TTC549 (cell line): ENCODE results near the gene SERPINH1.
A peak's percentile ranks its signal among the peaks of the same experiment; 100 is the strongest.

Experiments
- FAIRE-seq: peaks from 2 replicates; lab custom pipeline; 2012; peaks lifted over from hg19 to GRCh38; lab: Jason Lieb, UNC

SERPINH1 gene

GRCh38 chr11:75555079-75555811 is 6.8 kb upstream of the SERPINH1 start:
- no peak for FAIRE-seq

- FAIRE-seq: no peak
Measured at GRCh38 chr11:75556275-75556674, 5.8 kb upstream of the SERPINH1 start.

GRCh38 chr11:75557666-75558494 is 4.2 kb upstream of the SERPINH1 start:
- FAIRE-seq: peak; percentile 26

DNA sequence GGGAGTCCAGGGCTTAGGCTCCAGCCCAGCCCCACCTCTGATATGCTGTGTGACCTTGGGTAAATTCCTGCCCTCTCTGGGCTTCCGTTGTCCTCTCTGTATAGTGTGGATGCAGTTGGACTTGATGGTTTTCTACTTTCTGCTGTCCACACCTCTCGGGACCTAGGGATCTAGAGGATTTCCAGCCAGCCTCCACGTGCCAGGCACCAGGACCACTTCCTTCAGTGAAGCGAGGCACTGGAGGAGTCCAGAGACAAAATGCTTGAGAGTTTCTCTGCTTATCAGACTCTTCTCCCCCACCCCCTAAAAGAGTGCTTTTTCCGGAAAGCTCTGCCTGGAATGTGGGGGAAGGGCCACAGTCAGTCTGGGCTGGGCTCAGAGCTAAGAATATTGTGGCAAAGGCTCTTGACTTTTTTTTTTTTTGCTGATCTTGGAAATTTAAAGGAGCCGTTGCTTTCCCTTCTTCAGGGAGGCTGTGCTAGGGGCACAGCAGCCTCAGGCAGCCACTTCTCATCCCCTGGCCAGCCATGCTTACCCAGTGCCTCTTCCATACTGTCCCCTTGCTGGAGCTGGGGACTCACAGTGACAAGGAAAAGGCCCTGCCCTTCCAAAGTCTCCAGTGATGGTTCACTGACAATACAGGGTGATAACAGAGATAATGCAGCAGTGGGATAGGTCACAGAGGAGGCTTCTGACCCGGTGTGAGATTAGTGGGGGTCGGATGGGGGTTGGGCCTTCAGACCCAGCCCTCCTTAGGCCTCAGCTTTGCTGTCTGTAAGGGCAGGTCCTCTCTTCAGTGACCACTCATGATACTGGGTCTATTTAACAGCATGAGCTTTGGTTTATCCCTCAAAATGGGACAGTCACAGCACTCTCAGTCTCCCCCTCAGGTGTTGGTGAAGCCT is 2.9 kb upstream of the SERPINH1 start:
- peak; percentile 94 for FAIRE-seq

DNA sequence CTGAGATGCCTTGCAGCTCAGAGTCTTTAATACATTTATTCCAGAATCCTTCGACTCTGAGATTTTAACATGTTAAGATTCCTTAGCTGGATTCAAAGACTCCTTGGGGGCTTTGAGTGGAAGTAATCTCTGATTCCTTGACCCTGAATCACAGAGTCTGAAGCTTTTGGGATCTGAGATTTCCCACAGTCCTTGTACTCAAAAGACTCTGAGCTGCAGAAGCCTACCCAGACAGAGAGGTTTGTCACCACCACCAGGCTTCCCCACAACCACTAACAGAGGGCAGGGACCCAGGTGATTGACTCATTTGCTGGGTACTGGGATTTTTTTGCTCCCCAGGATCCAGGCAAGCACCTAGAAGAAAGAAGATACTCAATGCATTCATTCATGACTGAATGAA is 1.4 kb upstream of the SERPINH1 start:
- no peak for FAIRE-seq

DNA sequence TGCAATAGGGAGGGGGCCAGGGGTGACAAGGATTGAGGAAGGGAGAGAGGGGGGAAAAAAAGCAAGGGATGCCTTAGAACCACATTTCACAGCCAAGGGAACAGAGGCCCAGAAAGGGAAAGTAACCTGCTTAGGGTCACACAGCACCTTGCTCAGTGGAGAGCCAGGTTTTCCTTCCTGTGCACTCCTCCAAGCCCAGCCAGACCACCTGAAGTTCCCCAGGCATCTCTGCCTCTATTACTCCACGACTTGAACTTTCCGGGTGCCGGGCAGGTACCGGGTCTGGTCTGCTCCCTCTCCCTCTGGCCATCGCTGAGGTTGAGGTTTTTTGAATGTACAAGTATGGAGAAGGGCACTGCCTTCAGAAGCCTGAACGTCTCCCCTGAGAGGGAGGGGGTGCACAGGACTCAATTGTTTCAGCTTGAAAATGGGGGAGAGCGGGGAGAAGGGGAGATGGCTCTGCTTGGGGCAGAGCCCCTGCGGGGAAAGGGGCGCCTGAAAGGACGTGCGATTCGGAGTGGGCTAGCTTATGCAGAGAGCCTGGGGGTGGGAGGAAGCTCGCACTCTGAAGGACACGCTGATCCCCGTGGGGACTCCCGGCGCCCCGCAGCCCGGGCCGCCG is 516 bp upstream of the SERPINH1 start:
- FAIRE-seq: no peak

DNA sequence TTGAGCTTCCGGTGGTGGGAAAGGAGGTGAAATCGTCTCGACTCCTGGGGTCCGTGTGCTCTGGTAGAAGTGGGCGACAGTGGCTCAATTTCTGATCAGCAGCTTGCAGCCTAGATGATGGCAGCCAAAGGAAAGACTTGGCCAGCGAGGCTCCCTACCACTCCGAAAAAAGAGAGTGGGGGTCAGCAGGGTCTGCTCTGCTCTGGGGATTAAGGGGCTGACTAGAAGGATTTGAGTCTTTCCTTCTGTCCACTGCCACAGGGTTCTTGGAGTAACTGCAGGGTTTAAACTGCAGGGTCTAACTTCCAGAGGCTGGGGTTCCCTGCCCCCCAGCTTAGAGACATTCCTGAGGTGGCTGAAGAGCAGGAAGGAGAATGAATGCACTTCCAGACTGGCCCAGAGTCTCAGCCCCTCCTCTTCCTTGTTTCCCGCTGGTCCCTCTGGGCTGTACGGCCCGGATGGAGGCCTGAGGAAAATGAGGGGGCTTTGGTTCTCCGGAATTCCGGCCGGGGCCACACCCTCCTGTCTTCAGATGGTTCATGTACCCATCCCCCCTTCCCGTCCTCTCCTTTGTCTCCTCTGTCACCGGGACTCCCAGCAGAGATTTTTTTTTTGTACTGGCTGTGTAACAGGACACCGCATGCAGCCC is 907 bp downstream of the SERPINH1 start:
- FAIRE-seq: no peak

GRCh38 chr11:75563501-75563977 is 1.5 kb downstream of the SERPINH1 start:
- FAIRE-seq: no peak

GRCh38 chr11:75563978-75564552 is 2.0 kb downstream of the SERPINH1 start:
- no peak for FAIRE-seq

DNA sequence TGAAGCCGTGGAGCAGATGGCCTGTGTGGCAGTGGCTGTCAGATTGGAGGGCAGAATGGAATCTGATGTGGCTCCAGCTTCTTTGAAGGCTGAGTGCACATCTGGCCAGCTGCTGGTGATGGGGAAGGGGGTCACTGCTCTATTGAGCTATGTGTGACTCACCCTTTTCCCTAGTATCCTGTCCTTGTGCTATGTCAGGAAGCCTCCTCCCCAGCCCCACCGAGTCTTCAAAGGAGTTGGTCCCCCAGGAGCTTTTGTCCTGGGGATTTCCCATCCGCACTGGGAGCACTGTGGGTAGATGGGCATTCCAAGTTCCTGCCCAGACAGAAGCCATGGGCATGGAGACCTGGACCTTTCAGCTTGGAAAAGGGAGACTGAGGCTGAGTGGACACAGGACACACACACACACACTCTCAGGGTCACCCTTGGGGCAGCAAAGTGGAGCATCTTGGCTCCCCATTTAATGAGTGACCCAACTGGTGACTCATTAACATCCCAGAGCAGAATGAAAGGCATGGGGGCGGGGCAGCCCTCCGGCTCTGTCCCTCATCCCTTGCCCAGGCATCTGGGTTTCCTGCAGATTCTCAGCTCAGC is 3.3 kb downstream of the SERPINH1 start:
- no peak for FAIRE-seq

DNA sequence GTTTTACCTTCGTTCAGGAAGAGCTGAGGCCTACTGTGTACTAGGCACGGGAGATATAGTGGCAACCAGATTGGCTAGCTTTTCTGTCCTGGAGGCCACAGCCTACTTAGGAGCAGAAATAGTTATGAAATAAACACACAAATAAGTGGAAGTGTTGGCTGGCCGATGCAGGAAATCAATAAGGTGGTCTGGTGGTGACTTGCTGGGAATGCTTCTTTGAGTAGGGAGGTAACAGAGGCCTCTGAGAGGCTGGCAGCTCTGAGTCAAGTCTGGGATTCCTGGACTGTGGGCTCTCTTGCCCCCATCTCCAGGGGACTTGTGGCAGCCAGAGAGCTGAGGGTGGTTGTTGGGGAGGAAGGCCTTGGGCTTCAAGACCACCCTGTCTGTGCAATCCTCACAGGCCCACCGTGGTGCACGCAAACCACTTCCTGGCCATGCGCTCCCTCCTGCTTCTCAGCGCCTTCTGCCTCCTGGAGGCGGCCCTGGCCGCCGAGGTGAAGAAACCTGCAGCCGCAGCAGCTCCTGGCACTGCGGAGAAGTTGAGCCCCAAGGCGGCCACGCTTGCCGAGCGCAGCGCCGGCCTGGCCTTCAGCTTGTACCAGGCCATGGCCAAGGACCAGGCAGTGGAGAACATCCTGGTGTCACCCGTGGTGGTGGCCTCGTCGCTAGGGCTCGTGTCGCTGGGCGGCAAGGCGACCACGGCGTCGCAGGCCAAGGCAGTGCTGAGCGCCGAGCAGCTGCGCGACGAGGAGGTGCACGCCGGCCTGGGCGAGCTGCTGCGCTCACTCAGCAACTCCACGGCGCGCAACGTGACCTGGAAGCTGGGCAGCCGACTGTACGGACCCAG is 4.1 kb downstream of the SERPINH1 start:
- FAIRE-seq: no peak

DNA sequence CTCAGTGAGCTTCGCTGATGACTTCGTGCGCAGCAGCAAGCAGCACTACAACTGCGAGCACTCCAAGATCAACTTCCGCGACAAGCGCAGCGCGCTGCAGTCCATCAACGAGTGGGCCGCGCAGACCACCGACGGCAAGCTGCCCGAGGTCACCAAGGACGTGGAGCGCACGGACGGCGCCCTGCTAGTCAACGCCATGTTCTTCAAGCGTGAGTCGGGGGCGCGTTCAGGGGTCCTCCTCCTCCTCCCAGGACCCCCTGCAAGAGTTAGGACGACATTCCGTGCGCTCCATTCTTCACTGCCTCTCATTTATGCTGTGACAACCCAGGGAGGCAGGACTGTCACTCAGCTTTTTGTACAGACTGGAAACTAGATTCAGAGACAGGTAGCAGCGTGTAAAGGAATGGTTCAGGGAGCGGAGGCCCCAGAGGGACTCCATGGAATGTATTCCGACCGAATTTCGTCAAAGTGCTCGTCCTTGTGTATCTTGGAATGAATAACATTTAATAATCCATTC is 4.8 kb downstream of the SERPINH1 start:
- FAIRE-seq: no peak

GRCh38 chr11:75567971-75568370 is 5.9 kb downstream of the SERPINH1 start:
- no peak for FAIRE-seq

DNA sequence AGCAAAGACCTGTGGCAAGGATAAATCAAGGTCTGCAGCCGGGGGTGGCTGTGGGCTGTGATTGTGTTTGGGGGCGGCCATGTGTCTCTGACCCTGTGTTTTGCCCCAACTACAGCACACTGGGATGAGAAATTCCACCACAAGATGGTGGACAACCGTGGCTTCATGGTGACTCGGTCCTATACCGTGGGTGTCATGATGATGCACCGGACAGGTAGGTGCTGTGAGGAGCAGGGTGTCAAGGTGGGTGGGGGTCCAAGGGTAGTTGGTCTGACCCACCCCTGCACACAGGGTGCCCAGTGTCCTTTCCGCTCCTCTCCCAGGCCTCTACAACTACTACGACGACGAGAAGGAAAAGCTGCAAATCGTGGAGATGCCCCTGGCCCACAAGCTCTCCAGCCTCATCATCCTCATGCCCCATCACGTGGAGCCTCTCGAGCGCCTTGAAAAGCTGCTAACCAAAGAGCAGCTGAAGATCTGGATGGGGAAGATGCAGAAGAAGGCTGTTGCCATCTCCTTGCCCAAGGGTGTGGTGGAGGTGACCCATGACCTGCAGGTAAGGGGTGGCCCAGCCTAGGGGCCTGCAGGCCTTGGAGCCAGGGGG is 6.7 kb downstream of the SERPINH1 start:
- no peak for FAIRE-seq

DNA sequence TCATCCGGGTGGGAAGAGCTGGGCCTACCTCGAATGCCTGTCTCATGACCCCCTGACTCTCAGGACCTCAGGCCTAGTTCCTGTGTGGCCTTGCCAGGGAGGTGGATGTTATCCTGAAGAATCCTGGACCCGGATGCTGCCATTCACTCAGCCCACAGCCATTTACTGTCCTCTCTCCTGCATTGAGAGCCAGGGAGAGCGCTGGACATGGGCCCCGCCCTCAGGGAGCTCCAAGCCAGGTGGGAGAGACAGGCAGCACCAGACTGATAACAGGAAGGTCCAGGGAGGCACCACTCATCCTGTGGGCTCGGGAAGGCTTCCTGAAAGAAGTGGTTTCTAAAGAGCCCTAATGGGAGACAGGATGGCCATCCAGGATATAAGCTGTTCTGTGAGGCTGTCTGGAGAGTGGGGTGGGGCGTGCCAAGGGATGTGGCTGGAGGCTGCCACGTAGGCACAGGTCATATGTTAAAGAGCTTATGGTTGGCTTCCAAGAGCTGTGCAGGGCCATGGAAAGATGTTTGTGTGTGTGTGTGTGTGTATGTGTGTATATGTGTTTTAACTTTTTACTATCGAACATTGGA is 8.6 kb downstream of the SERPINH1 start:
- FAIRE-seq: no peak

- FAIRE-seq: no peak
Measured at GRCh38 chr11:75571625-75572024, 9.6 kb downstream of the SERPINH1 start.

- FAIRE-seq: no peak
Measured at GRCh38 chr11:75572744-75573143, 10.7 kb downstream of the SERPINH1 start.

- no peak for FAIRE-seq
Measured at GRCh38 chr11:75574698-75575602, 12.9 kb downstream of the SERPINH1 start.
